Stimulated activated CD8-positive, alpha-beta memory T cell treated with anti-CD3 and anti-CD28 coated beads, Interleukin-15, amount 100 ng/mL, for 48 hours (primary cell): ENCODE measurements around the gene ESF1.

ENCODE experiments used
- DNase-seq, 2 donors: peaks; one replicate each; pipeline ENCODE4 v3.0.0-alpha.2; 2020; ENCODE audit warnings: low read depth in 2 of 2

Gene ESF1

GRCh38 chr20:13681248-13682125 lies 103.2 kb downstream of the ESF1 start:
- DNase-seq = no peak

- no peak for DNase-seq
These were observed 105.8 kb downstream of the ESF1 start for GRCh38 chr20:13678944-13679343.

GRCh38 chr20:13677241-13677640 lies 107.5 kb downstream of the ESF1 start:
- no peak for DNase-seq

GRCh38 chr20:13676682-13677081 lies 108.0 kb downstream of the ESF1 start:
- no peak for DNase-seq

- no peak for DNase-seq
These were observed 112.0 kb downstream of the ESF1 start for GRCh38 chr20:13672690-13673089.

GRCh38 chr20:13671916-13672378 lies 112.8 kb downstream of the ESF1 start:
- no peak for DNase-seq

- DNase-seq = no peak
These were observed 113.2 kb downstream of the ESF1 start for GRCh38 chr20:13671512-13671911.

GRCh38 chr20:13670160-13670559 lies 114.6 kb downstream of the ESF1 start:
- DNase-seq = no peak

GRCh38 chr20:13665709-13666395 lies 118.9 kb downstream of the ESF1 start:
- DNase-seq = no peak
